OCI-LY3 (cell line): ENCODE measurements around the gene CUX1.

Experiments used
- CTCF ChIP-seq: fragments of 200-600, 300-600 bp; sonication (generic); IDR thresholded peaks from 2 replicates; pipeline ENCODE4 v1.5.1; 2014; ENCODE audit warnings: antibody characterized with exemption, low read length, low read depth
- EZH2phosphoT487 ChIP-seq: fragments of 200-600 bp; shearing (Covaris generic); IDR thresholded peaks from 2 replicates; pipeline ENCODE4 v1.6.1; 2018; ENCODE audit warnings: antibody characterized with exemption, mixed run types, low read depth

GRCh38 chr7:101898106-101898505, 80.7 kb downstream of the CUX1 start:
- TF ChIP-seq CTCF (no peak), EZH2phosphoT487 (no peak)
